BE2C (cell line): ENCODE data around the gene PRKAR1B.

Source experiments
- DNase-seq: peaks from one replicate; pipeline ENCODE4 v3.0.0-alpha.2; 2020
- H3K27me3 ChIP-seq: fragments of 250-450 bp; sonication (Bioruptor Pico); 2 replicates; pipeline ENCODE4 v1.5.1; 2020; ENCODE audit warnings: mild to moderate bottlenecking
- H3K36me3 ChIP-seq: fragments of 250-450 bp; sonication (Bioruptor Pico); 2 replicates; pipeline ENCODE4 v1.5.1; 2020; ENCODE audit warnings: mild to moderate bottlenecking
- H3K4me1 ChIP-seq: fragments of 250-450 bp; sonication (Bioruptor Pico); 2 replicates; pipeline ENCODE4 v1.5.1; 2020
- H3K4me3 ChIP-seq: 2 replicates; pipeline ENCODE4 v1.5.1; 2011; ENCODE audit warnings: low read depth, low read length
- H3K9me3 ChIP-seq: fragments of 250-450 bp; sonication (Bioruptor Pico); 2 replicates; pipeline ENCODE4 v1.5.1; 2020
- TF ChIP-seq, protein P1 (sequence below): IDR thresholded peaks from 2 replicates; pipeline ENCODE4 v1.5.1; 2012; ENCODE audit warnings: mild to moderate bottlenecking, low read depth, low read length

Gene PRKAR1B

DNA sequence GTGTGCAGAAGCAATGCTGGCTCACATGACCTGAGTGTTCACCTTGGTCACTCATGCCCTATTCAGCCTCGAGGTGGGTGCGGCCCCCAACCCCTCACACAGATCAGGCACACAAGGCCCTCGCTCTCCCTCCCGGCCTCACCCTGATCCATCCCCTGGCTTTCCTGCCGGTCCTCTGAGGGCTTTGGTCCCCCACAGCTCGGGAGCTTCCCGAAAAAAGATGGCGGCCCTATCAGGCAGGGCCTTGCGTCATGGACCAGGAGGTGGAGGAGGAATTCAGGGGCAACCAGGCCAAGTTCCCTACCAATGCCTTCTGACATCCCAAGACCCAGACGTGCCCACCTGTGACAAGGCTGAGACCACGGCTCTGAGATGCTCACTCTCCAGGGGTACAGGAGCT, 44.3 kb downstream of the PRKAR1B start:
- H3K4me1 ChIP-seq = no peaks in the 10 kb centered on the region
- peaks cover 3% of the 10 kb centered on the region; the same call in 1 of the 2 replicates for H3K9me3 ChIP-seq
- no peak for DNase-seq
- H3K27me3 ChIP-seq = no peaks in the 10 kb centered on the region
- TF ChIP-seq, protein P1, sequence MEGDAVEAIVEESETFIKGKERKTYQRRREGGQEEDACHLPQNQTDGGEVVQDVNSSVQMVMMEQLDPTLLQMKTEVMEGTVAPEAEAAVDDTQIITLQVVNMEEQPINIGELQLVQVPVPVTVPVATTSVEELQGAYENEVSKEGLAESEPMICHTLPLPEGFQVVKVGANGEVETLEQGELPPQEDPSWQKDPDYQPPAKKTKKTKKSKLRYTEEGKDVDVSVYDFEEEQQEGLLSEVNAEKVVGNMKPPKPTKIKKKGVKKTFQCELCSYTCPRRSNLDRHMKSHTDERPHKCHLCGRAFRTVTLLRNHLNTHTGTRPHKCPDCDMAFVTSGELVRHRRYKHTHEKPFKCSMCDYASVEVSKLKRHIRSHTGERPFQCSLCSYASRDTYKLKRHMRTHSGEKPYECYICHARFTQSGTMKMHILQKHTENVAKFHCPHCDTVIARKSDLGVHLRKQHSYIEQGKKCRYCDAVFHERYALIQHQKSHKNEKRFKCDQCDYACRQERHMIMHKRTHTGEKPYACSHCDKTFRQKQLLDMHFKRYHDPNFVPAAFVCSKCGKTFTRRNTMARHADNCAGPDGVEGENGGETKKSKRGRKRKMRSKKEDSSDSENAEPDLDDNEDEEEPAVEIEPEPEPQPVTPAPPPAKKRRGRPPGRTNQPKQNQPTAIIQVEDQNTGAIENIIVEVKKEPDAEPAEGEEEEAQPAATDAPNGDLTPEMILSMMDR = no peak
- H3K4me3 ChIP-seq = no peak overlapping the region
- H3K36me3 ChIP-seq = no peaks in the 10 kb centered on the region

DNA sequence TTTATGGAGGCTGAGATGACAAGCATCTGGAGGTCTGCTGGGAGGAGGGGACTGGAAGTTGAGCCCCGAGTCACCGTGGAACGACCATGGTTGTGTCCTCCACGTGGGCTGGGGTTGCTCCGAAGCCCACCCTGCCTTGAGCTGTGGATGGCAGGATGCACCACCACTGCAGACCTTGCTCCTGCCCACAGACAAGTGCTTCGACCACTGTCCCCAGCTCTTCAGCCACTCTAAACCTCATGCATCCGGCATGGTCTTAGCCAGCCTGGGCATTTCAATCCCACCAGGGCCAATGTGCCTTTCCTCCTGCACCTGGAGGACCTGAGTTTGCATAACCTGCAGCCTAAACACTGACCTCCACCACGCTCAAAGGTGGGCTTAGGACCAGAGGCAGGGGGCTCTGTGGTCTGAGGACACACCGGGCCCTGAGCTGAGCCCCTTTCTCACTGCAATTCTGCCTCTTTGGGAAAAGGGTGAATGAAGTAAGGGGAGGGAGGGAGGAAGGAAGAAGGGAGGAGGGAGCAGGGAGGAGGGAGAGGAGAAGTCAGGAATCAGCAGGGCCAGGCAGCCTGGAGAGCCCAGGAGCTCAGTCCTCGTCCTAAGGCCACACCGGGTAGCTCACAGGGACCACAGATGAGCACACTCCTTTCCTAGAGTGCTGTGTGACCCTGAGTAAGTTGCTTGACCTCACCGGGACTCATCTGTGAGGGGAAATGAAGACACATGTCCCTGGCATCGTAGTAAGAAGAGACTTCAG, 45.4 kb downstream of the PRKAR1B start:
- no peak for DNase-seq
- Histone ChIP-seq H3K4me1 (no peaks in the 10 kb centered on the region), H3K27me3 (no peaks in the 10 kb centered on the region), H3K9me3 (peaks cover 3% of the 10 kb centered on the region; the same call in 1 of the 2 replicates), H3K4me3 (no peak overlapping the region), H3K36me3 (no peaks in the 10 kb centered on the region)
- TF ChIP-seq, protein P1 = no peak

DNA sequence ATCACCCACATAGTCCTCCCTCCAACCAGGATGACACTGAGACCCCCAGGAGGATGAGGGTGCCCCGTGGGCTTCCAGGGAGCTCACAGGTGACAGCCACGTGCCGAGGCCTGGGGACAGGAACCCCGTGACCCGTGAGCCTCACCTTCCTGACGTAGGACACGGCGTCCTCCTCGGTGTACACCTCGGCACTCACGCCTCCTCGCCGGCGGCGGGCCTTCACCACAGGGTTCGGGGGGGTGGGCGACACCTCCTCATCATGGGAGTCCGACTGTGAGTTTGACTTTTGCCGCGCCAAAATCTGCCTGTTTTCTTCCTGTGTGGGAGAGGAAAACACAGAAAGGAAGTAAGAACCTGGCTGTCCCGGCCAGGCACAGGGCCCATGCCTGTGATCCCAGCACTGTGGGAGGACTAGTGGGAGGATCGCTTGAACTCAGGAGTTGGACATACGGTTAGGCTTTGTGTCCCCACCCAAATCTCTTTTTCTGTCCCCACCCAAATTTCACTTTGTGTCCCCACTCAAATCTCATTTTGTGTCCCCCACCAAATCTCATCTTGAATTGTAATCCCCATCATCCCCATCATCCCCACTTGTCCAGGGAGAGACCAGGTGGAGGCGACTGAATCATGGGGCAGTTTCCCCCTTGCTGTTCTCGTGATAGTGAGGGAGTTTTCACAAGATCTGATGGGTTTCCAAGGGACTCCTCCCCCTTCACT, 46.5 kb downstream of the PRKAR1B start:
- Histone ChIP-seq H3K4me1 (no peaks in the 10 kb centered on the region), H3K4me3 (no peak overlapping the region), H3K27me3 (no peaks in the 10 kb centered on the region), H3K36me3 (no peaks in the 10 kb centered on the region), H3K9me3 (peaks cover 1% of the 10 kb centered on the region; the same call in 1 of the 2 replicates)
- TF ChIP-seq, protein P1 = no peak
- DNase-seq = no peak

DNA sequence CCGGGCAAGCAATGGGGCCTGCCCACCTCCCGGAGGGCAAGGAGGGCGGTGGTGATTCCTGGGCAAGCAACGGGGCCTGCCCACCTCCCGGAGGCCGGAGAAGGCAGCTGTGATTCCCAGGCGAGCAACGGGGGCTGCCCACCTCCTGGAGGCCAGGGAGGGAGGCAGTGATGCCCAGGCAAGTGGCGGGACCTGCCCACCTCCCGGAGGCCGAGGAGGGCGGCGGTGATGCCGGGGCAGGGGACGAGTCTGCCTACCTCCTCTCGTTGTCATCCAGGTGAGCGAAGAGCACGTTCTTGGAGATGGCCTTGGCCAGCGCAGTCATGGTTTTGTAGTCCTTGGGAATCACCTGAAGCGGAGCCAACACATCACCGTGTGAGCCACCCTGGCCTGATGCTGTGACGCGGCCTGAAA, 50.1 kb downstream of the PRKAR1B start:
- TF ChIP-seq, protein P1 = no peak
- Histone ChIP-seq H3K4me3 (no peak overlapping the region), H3K4me1 (no peaks in the 10 kb centered on the region), H3K27me3 (no peaks in the 10 kb centered on the region), H3K9me3 (no peaks in the 10 kb centered on the region), H3K36me3 (no peaks in the 10 kb centered on the region)
- DNase-seq = no peak

DNA sequence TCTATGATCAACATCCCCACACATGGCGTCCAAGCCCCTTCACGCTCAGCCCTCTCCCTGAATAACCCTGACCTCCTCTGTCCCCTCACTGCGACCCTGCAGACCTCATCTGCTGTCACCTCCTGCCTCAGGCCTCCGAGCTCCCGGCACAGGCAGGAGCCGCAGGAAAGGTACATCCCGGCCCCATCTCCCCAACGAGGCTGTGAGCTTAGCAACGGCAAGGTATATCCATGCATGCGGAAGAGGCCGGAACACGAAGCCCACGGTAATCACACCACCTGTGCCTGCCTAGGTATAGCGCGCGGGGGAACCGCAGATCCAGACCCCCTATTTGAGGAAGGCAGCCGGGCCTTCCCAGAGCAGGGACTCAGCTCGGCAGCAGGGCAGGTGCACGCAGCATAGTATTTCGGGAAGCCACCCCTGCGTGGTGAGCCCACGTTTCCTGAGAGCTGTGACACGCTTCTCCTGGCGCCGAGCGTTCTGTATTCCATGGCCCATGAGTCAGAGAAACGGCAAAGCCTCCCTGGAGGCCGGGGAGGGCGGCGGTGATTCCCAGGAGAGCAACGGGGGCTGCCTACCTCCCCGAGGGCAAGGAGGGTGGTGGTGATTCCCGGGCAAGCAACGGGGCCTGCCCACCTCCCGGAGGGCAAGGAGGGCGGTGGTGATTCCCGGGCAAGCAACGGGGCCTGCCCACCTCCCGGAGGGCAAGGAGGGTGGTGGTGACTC, 50.7 kb downstream of the PRKAR1B start:
- no peaks in the 10 kb centered on the region for H3K36me3 ChIP-seq
- no peak for DNase-seq

More for the DNA sequence above, 50.7 kb downstream of the PRKAR1B start:
- H3K27me3 ChIP-seq = no peaks in the 10 kb centered on the region
- TF ChIP-seq, protein P1 = no peak
- H3K4me3 ChIP-seq = no peak overlapping the region
- H3K9me3 ChIP-seq = no peaks in the 10 kb centered on the region
- H3K4me1 ChIP-seq = no peaks in the 10 kb centered on the region
